ENCODE measurements around the gene TMEM243. TPM values are rescaled to one million over a fixed set of nuclear protein-coding genes. Genes with fewer than 3 reads are reported as not detected.
A peak's percentile ranks its signal among the peaks of the same experiment; 100 is the strongest.

Gene TMEM243
- total RNA-seq, 1 donor from 2014 or later = 21.8 TPM

- DNase-seq (ENCODE audit: low read depth, low spot score) = no peak
- no peak overlapping the region for H3K27ac Mint-ChIP-seq (ENCODE audit: unreplicated experiment)
Measured at GRCh38 chr7:87155788-87156187, 63.7 kb downstream of the TMEM243 start.

GRCh38 chr7:87154569-87154968 lies 65.0 kb downstream of the TMEM243 start:
- no peak for DNase-seq (ENCODE audit: low read depth, low spot score)
- TF ChIP-seq CTCF (conservative IDR thresholded peaks at IDR 0.05) = no peak
- peak overlapping the region; percentile 98 for H3K4me3 Mint-ChIP-seq
- peaks cover 44% of the 10 kb centered on the region for H3K4me1 Mint-ChIP-seq
- H3K36me3 Mint-ChIP-seq (ENCODE audit: low read depth) = no peaks in the 10 kb centered on the region
- H3K27ac Mint-ChIP-seq (ENCODE audit: unreplicated experiment) = no peak overlapping the region
- H3K9me3 Mint-ChIP-seq = no peaks in the 10 kb centered on the region
- H3K27me3 Mint-ChIP-seq (ENCODE audit: low read depth) = no peaks in the 10 kb centered on the region

More at GRCh38 chr7:87155788-87156187, 63.7 kb downstream of the TMEM243 start:
- peaks cover 45% of the 10 kb centered on the region for H3K4me1 Mint-ChIP-seq
- H3K36me3 Mint-ChIP-seq (ENCODE audit: low read depth) = peaks cover 4% of the 10 kb centered on the region
- no peak for TF ChIP-seq CTCF (conservative IDR thresholded peaks at IDR 0.05)
- no peaks in the 10 kb centered on the region for H3K27me3 Mint-ChIP-seq (ENCODE audit: low read depth)
- peak overlapping the region; percentile 83 for H3K4me3 Mint-ChIP-seq
- H3K9me3 Mint-ChIP-seq = no peaks in the 10 kb centered on the region

- TF ChIP-seq CTCF (conservative IDR thresholded peaks at IDR 0.05) = no peak
- H3K4me1 Mint-ChIP-seq = peaks cover 42% of the 10 kb centered on the region
- no peak for DNase-seq (ENCODE audit: low read depth, low spot score)
- no peak overlapping the region for H3K27ac Mint-ChIP-seq (ENCODE audit: unreplicated experiment)
- no peaks in the 10 kb centered on the region for H3K27me3 Mint-ChIP-seq (ENCODE audit: low read depth)
- H3K4me3 Mint-ChIP-seq = peak overlapping the region; percentile 98
- no peaks in the 10 kb centered on the region for H3K36me3 Mint-ChIP-seq (ENCODE audit: low read depth)
- H3K9me3 Mint-ChIP-seq = no peaks in the 10 kb centered on the region
Measured at GRCh38 chr7:87154166-87154565, 65.4 kb downstream of the TMEM243 start.

GRCh38 chr7:87152897-87153641 lies 66.5 kb downstream of the TMEM243 start:
- Mint-ChIP-seq H3K27me3 (ENCODE audit: low read depth) (no peaks in the 10 kb centered on the region), H3K36me3 (ENCODE audit: low read depth) (no peaks in the 10 kb centered on the region), H3K4me3 (peak overlapping the region; percentile 98), H3K9me3 (no peaks in the 10 kb centered on the region), H3K27ac (ENCODE audit: unreplicated experiment) (peak overlapping the region; percentile 99), H3K4me1 (peaks cover 42% of the 10 kb centered on the region)
- peak; percentile 14 for DNase-seq (ENCODE audit: low read depth, low spot score)
- TF ChIP-seq CTCF (conservative IDR thresholded peaks at IDR 0.05) = no peak

- no peak for TF ChIP-seq CTCF (conservative IDR thresholded peaks at IDR 0.05)
- peaks cover 41% of the 10 kb centered on the region for H3K4me1 Mint-ChIP-seq
- no peaks in the 10 kb centered on the region for H3K36me3 Mint-ChIP-seq (ENCODE audit: low read depth)
- no peaks in the 10 kb centered on the region for H3K27me3 Mint-ChIP-seq (ENCODE audit: low read depth)
- peak; percentile 83 for DNase-seq (ENCODE audit: low read depth, low spot score)
- H3K4me3 Mint-ChIP-seq = peak within 1 kb of the TSS; percentile 98
- peak within 1 kb of the TSS; percentile 99 for H3K27ac Mint-ChIP-seq (ENCODE audit: unreplicated experiment)
- no peaks in the 10 kb centered on the region for H3K9me3 Mint-ChIP-seq
Measured at GRCh38 chr7:87152112-87152896, 67.2 kb downstream of the TMEM243 start, which contains the start of gene DMTF1. TSS of gene DMTF1 (plus strand) at chr7:87152453. CDS start at chr7:87164942, 12,489 bp downstream.
